Naive thymus-derived CD4-positive, alpha-beta T cell (primary cell): ENCODE data around the gene GPR161. TPM values are rescaled to one million over a fixed set of nuclear protein-coding genes. Genes with fewer than 3 reads are reported as not detected.

Source experiments
- ATAC-seq: fragments of 150-1000 bp; cut with Tn5 transposase; 2 replicates; pipeline ENCODE4 v1.10.0; 2021; ENCODE audit warnings: mild to moderate bottlenecking, moderate library complexity
- CTCF ChIA-PET: fragments of 350-600 bp; sonication (Branson Sonifier 250); formaldehyde crosslinking; loops from one replicate; lab custom pipeline; 2021; ENCODE audit warnings: antibody characterized with exemption; lab: Charles Lee
- POLR2A ChIA-PET: fragments of 350-600 bp; sonication (Branson Sonifier 250); formaldehyde crosslinking; loops from one replicate; lab custom pipeline; 2021; ENCODE audit warnings: antibody characterized with exemption, inconsistent platforms; lab: Charles Lee
- DNase-seq, 9 donors: peaks; one replicate each; pipeline versions ENCODE4 v3.0.0 to v3.0.0-alpha.2; 2020 to 2022; ENCODE audit warnings: mixed read lengths in 1 of 9
- H3K27ac ChIP-seq: one replicate; pipeline ENCODE4 v1.7.0; 2013; ENCODE audit warnings: mild to moderate bottlenecking, low read depth, low read length, moderate library complexity
- H3K27me3 ChIP-seq, 2 donors: one replicate each; pipeline ENCODE4 v1.7.0; 2013; ENCODE audit warnings: low read length in 2 of 2, mild to moderate bottlenecking in 2 of 2, moderate library complexity in 2 of 2; ENCODE audit not compliant: control insufficient read depth in 2 of 2, insufficient read depth in 2 of 2
- H3K36me3 ChIP-seq, 3 experiments: 1 replicate in 2 of 3; 2 replicates in 1 of 3; pipeline ENCODE4 v1.7.0; 2013; ENCODE audit warnings: low read length in 3 of 3, mild to moderate bottlenecking in 3 of 3, moderate library complexity in 1 of 3; ENCODE audit not compliant: insufficient read depth in 3 of 3, control insufficient read depth in 2 of 3
- H3K4me1 ChIP-seq, 2 donors: one replicate each; pipeline ENCODE4 v1.7.0; 2013; ENCODE audit warnings: low read length in 2 of 2, mild to moderate bottlenecking in 2 of 2, moderate library complexity in 1 of 2; ENCODE audit not compliant: control insufficient read depth in 2 of 2, insufficient read depth in 2 of 2
- H3K4me3 ChIP-seq: 2 replicates; pipeline ENCODE4 v1.7.0; 2013; ENCODE audit warnings: mild to moderate bottlenecking, low read length
- H3K9me3 ChIP-seq, 3 experiments: 1 replicate in 2 of 3; 2 replicates in 1 of 3; pipeline ENCODE4 v1.7.0; 2013; ENCODE audit warnings: low read length in 3 of 3; ENCODE audit not compliant: control insufficient read depth in 2 of 3
- H3K27ac Mint-ChIP-seq, 9 donors: one replicate each; pipeline ENCODE4 v1.8.0; 2020 to 2022; ENCODE audit warnings: mixed read lengths in 9 of 9, mild to moderate bottlenecking in 8 of 9, moderate library complexity in 5 of 9, inconsistent platforms in 2 of 9
- H3K27me3 Mint-ChIP-seq, 5 donors: one replicate each; pipeline ENCODE4 v1.8.0; 2021 to 2022; ENCODE audit warnings: mixed read lengths in 5 of 5, mild to moderate bottlenecking in 1 of 5
- H3K36me3 Mint-ChIP-seq, 5 donors: one replicate each; pipeline ENCODE4 v1.8.0; 2020 to 2022; ENCODE audit warnings: mixed read lengths in 5 of 5, mild to moderate bottlenecking in 3 of 5, inconsistent platforms in 1 of 5
- H3K4me1 Mint-ChIP-seq, 7 donors: one replicate each; pipeline ENCODE4 v1.8.0; 2020 to 2022; ENCODE audit warnings: mixed read lengths in 7 of 7, mild to moderate bottlenecking in 3 of 7, inconsistent platforms in 1 of 7
- H3K4me3 Mint-ChIP-seq, 10 donors: one replicate each; pipeline ENCODE4 v1.8.0; 2020 to 2022; ENCODE audit warnings: mild to moderate bottlenecking in 10 of 10, mixed read lengths in 10 of 10, moderate library complexity in 6 of 10, inconsistent platforms in 2 of 10
- H3K9me3 Mint-ChIP-seq, 11 donors: one replicate each; pipeline ENCODE4 v1.8.0; 2020 to 2022; ENCODE audit warnings: mixed read lengths in 11 of 11, mild to moderate bottlenecking in 4 of 11, inconsistent platforms in 1 of 11, moderate library complexity in 1 of 11
- intact Hi-C, 2 donors: fragments of 100-400 bp; cut with micrococcal nuclease; formaldehyde crosslinking; loops; one replicate each; pipeline ENCODE4 v1.15.1; 2023
- polyA plus RNA-seq, 2 donors: library from polyadenylated mRNA; unstranded; fragments of 300-500 nt; fragmentation: Illumina TruSeq; gene quantifications; one replicate each; pipeline ENCODE4 v1.2.3, GENCODE V29; 2021
- total RNA-seq, 6 experiments: library from RNA in 5 of 6; stranded (reverse) in 5 of 6; gene quantifications; 1 replicate in 5 of 6; 2 replicates in 1 of 6; pipeline ENCODE4 v1.2.3 and lab custom pipeline; 2021 to 2026

GPR161 gene
- total and polyA plus RNA-seq, 7 experiments from 2014 or later = 0.05 to 0.60 (median 0.17) TPM; not detected in 3

GRCh38 chr1:168134642-168135041, 2.1 kb downstream of the GPR161 start:
- H3K9me3 Mint-ChIP-seq = peaks cover 0 to 2% (median 0%) of the 10 kb centered on the region in 11 donors
- intact Hi-C loops = loop anchor here in 1 of 2 donors (1.0 kb wide), 2 partner anchors 36 to 44 kb away; partner anchors contain the start of gene TIPRL
- no peak overlapping the region for H3K27ac Mint-ChIP-seq
- peaks cover 4 to 8% of the 10 kb centered on the region in 2 donors for H3K4me1 ChIP-seq
- no peak overlapping the region for H3K4me3 ChIP-seq
- no peak for DNase-seq
- peaks cover 0 to 4% of the 10 kb centered on the region in 2 donors for H3K27me3 ChIP-seq
- peaks cover 0 to 4% (median 0%) of the 10 kb centered on the region in 5 donors for H3K36me3 Mint-ChIP-seq
- no peaks in the 10 kb centered on the region for H3K36me3 ChIP-seq
- peaks cover 12 to 23% (median 20%) of the 10 kb centered on the region in 7 donors for H3K4me1 Mint-ChIP-seq
- ChIA-PET CTCF (interaction anchor here (1.3 kb wide), 1 partner anchor 11 kb away, joined by 4 read pairs; no protein-coding TSS in a partner anchor), POLR2A (interaction anchor here (0.5 kb wide), 1 partner anchor 19 kb away, joined by 5 read pairs; no protein-coding TSS in a partner anchor)
- peak overlapping the region in 8 of 10 donors; percentile 83 to 98 (median 88) for H3K4me3 Mint-ChIP-seq
- H3K9me3 ChIP-seq = no peaks in the 10 kb centered on the region
- H3K27ac ChIP-seq = no peak overlapping the region
- ATAC-seq = no peak
- peaks cover 58 to 62% (median 61%) of the 10 kb centered on the region in 5 donors for H3K27me3 Mint-ChIP-seq

DNA sequence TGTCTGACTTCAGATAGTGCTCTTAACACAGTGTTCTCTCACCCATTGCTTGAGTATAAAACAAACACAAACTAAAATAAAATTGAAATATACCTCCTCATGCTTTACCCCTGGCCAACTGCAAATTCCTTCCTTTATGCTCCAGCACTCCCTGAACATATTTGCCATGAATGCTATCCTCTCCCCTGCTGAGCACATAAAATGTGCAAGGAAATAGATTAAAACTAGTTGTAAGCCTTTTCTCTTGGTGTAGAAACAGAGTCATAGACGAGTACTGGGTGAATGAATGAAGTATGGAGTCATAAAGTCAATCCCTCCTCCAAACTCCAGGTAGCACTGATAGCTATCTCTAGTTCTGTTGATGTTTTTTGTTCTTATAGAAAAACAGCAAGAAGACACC, 2.6 kb downstream of the GPR161 start:
- ATAC-seq (no peak), DNase-seq (no peak)
- Mint-ChIP-seq H3K4me1 (peaks cover 12 to 23% (median 20%) of the 10 kb centered on the region in 7 donors), H3K4me3 (no peak overlapping the region), H3K36me3 (peaks cover 0 to 4% (median 0%) of the 10 kb centered on the region in 5 donors), H3K27me3 (peaks cover 59 to 67% (median 61%) of the 10 kb centered on the region in 5 donors), H3K9me3 (peaks cover 0 to 2% (median 0%) of the 10 kb centered on the region in 11 donors), H3K27ac (no peak overlapping the region)
- Histone ChIP-seq H3K4me3 (no peak overlapping the region), H3K27me3 (peaks cover 0 to 4% of the 10 kb centered on the region in 2 donors), H3K36me3 (no peaks in the 10 kb centered on the region), H3K27ac (no peak overlapping the region), H3K4me1 (peaks cover 4 to 8% of the 10 kb centered on the region in 2 donors), H3K9me3 (no peaks in the 10 kb centered on the region)
- ChIA-PET CTCF (no interaction called here), POLR2A (no interaction called here)
- intact Hi-C loops = loop anchor here in 1 of 2 donors (1.0 kb wide), 1 partner anchor 36 kb away; no protein-coding TSS in a partner anchor

DNA sequence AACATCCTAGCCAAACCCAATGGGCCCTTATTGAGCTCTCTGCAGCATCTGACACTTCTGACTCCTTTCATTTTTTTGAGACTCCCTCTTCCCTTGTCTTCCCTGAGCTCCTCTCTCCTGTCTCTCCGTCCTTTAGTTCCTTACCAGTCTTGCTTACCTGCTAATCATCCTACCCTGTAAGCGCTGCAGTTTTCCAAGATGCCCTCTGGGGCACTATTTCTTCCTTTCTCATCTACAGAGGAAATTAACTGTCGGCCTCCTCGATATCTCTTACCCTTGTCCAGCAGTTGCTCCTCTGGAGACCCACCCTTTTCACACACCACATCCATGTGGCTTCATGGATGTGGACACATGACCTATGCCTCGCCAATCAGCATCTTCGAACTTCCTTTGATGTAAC, 6.8 kb downstream of the GPR161 start:
- no peak for ATAC-seq
- Mint-ChIP-seq H3K27ac (no peak overlapping the region), H3K27me3 (peaks cover 40 to 78% (median 68%) of the 10 kb centered on the region in 5 donors), H3K36me3 (peaks cover 0 to 8% (median 4%) of the 10 kb centered on the region in 5 donors), H3K4me3 (no peak overlapping the region), H3K4me1 (peaks cover 0 to 6% (median 1%) of the 10 kb centered on the region in 7 donors), H3K9me3 (peaks cover 0 to 6% (median 3%) of the 10 kb centered on the region in 11 donors)
- Histone ChIP-seq H3K27me3 (peaks cover 0 to 2% of the 10 kb centered on the region in 2 donors), H3K9me3 (no peaks in the 10 kb centered on the region), H3K4me3 (no peak overlapping the region), H3K4me1 (no peaks in the 10 kb centered on the region), H3K27ac (no peak overlapping the region), H3K36me3 (no peaks in the 10 kb centered on the region)
- intact Hi-C loops = no loop called here
- ChIA-PET CTCF (no interaction called here), POLR2A (no interaction called here)
- DNase-seq = no peak

DNA sequence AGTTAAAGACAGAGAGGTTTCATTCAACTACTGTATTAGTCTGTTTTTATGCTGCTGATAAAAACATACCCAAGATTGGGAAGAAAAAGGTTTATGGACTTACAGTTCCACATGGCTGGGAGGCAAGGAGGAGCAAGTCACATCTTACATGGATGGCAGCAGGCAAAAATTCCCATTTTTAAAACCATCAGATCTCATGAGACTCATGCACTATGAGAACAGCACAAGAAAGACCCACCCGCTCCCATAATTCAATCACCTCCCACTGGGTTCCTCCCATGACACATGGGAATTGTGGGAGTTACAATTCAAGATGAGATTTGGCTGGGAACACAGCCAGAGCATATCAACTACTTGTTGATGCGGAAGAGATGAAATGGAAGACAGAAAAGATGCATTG, 9.2 kb downstream of the GPR161 start:
- POLR2A ChIA-PET = no interaction called here
- Mint-ChIP-seq H3K27ac (no peak overlapping the region), H3K4me3 (no peak overlapping the region), H3K9me3 (peaks cover 0 to 6% (median 3%) of the 10 kb centered on the region in 11 donors), H3K36me3 (peaks cover 0 to 8% (median 4%) of the 10 kb centered on the region in 5 donors), H3K4me1 (peaks cover 0 to 2% (median 0%) of the 10 kb centered on the region in 7 donors), H3K27me3 (peaks cover 29 to 62% (median 49%) of the 10 kb centered on the region in 5 donors)
- DNase-seq = no peak
- CTCF ChIA-PET = no interaction called here
- H3K36me3 ChIP-seq = no peaks in the 10 kb centered on the region
- no peak for ATAC-seq
- no peaks in the 10 kb centered on the region for H3K27me3 ChIP-seq
- H3K4me3 ChIP-seq = no peak overlapping the region
- no peak overlapping the region for H3K27ac ChIP-seq
- H3K4me1 ChIP-seq = no peaks in the 10 kb centered on the region
- intact Hi-C loops = no loop called here
- H3K9me3 ChIP-seq = no peaks in the 10 kb centered on the region

- Mint-ChIP-seq H3K27ac (no peak overlapping the region), H3K4me3 (no peak overlapping the region), H3K27me3 (peaks cover 29 to 48% (median 43%) of the 10 kb centered on the region in 5 donors), H3K9me3 (peaks cover 0 to 6% (median 3%) of the 10 kb centered on the region in 11 donors), H3K4me1 (peaks cover 0 to 2% (median 0%) of the 10 kb centered on the region in 7 donors), H3K36me3 (peaks cover 0 to 5% (median 4%) of the 10 kb centered on the region in 5 donors)
- Histone ChIP-seq H3K27ac (no peak overlapping the region), H3K36me3 (no peaks in the 10 kb centered on the region), H3K4me3 (no peak overlapping the region), H3K9me3 (no peaks in the 10 kb centered on the region), H3K27me3 (no peaks in the 10 kb centered on the region), H3K4me1 (no peaks in the 10 kb centered on the region)
- no peak for DNase-seq
- no peak for ATAC-seq
- intact Hi-C loops = no loop called here
- CTCF ChIA-PET = no interaction called here
- POLR2A ChIA-PET = no interaction called here
Observed at GRCh38 chr1:168125051-168125450, 11.7 kb downstream of the GPR161 start.

GRCh38 chr1:168121401-168122011, 15.2 kb downstream of the GPR161 start:
- Mint-ChIP-seq H3K4me3 (no peak overlapping the region), H3K27ac (no peak overlapping the region), H3K9me3 (peaks cover 0 to 10% (median 2%) of the 10 kb centered on the region in 11 donors), H3K27me3 (peaks cover 22 to 40% (median 34%) of the 10 kb centered on the region in 5 donors), H3K4me1 (no peaks in the 10 kb centered on the region), H3K36me3 (no peaks in the 10 kb centered on the region)
- ChIA-PET POLR2A (no interaction called here), CTCF (interaction anchor here (0.6 kb wide), 1 partner anchor 36 kb away, joined by 3 read pairs; no protein-coding TSS in a partner anchor)
- Histone ChIP-seq H3K27ac (no peak overlapping the region), H3K9me3 (no peaks in the 10 kb centered on the region), H3K4me1 (no peaks in the 10 kb centered on the region), H3K27me3 (no peaks in the 10 kb centered on the region), H3K36me3 (no peaks in the 10 kb centered on the region), H3K4me3 (no peak overlapping the region)
- ATAC-seq = no peak
- intact Hi-C loops = no loop called here
- DNase-seq = no peak
